GM12891 (cell line): ENCODE results near the gene KCNG2.

Experiments used
- PAX5 ChIP-seq: IDR thresholded peaks from 2 replicates; pipeline ENCODE4 v1.6.1; 2011; ENCODE audit warnings: low read length, moderate library complexity, mild to moderate bottlenecking; ENCODE audit not compliant: insufficient read depth, severe bottlenecking
- POLR2A ChIP-seq: IDR thresholded peaks from 2 replicates; pipeline ENCODE4 v1.6.1; 2011; ENCODE audit warnings: low read depth, low read length, control low read depth
- POLR2AphosphoS5 ChIP-seq: IDR thresholded peaks from 2 replicates; pipeline ENCODE4 v1.6.1; 2011; ENCODE audit warnings: low read depth, low read length, control low read depth
- POU2F2 ChIP-seq: IDR thresholded peaks from 2 replicates; pipeline ENCODE4 v1.6.1; 2011; ENCODE audit warnings: low read depth, mild to moderate bottlenecking, control low read depth, low read length, moderate library complexity
- SPI1 ChIP-seq: IDR thresholded peaks from 2 replicates; pipeline ENCODE4 v1.6.1; 2011; ENCODE audit warnings: low read depth, low read length, control low read depth
- TAF1 ChIP-seq: IDR thresholded peaks from 2 replicates; pipeline ENCODE4 v1.6.1; 2011; ENCODE audit warnings: low read depth, low read length, control low read depth

- TF ChIP-seq POLR2A: no peak
- no peak for TF ChIP-seq TAF1
- no peak for TF ChIP-seq POLR2AphosphoS5
- no peak for TF ChIP-seq POU2F2
- no peak for TF ChIP-seq SPI1
- TF ChIP-seq PAX5: no peak
Observed at GRCh38 chr18:79897940-79898625, 100.3 kb downstream of the KCNG2 start.
